NCI-H82 treated with DMSO at 0.1 percent for 48 hours (cell line): ENCODE data around the gene GABARAP.

Experiments used
- DNase-seq: peaks from one replicate; lab custom pipeline; 2025; ENCODE audit not compliant: unreplicated experiment; lab: John Stamatoyannopoulos, UW

Gene GABARAP

DNA sequence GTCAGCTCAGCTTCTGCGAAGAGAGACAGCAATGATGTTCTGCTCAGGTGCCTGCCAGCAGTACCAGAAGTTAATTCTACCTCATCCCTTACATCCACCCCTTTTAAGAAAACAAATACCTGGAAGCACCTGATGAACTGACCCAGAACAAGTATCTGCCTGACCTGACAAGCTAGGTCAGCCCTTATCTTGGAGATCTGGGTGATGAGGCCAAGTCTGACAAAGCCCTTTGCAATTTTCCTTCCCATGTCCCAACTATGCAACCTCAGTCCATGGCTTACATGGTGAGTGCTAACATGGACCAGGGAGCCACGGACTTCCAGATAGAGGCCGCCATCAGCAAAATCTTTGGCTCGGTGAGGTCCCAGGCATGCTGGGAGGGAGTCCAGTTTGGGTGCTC, 18.9 kb downstream of the GABARAP start:
- DNase-seq: no peak

DNA sequence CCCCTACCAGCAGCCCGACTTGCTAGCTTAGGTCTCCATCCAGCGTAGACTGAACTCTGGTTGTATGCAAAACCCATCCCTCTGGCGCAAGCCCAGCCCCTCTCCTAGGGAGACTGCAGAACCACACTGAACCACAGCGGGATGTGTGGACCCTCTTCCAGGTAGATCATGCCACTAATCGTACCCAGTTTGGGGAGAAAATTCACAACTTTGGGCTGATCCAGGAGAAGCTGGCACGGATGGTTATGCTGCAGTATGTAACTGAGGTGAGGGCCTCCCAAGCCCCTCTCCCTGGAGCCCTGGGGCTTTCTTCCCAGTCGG, 19.3 kb downstream of the GABARAP start:
- DNase-seq: no peak

DNA sequence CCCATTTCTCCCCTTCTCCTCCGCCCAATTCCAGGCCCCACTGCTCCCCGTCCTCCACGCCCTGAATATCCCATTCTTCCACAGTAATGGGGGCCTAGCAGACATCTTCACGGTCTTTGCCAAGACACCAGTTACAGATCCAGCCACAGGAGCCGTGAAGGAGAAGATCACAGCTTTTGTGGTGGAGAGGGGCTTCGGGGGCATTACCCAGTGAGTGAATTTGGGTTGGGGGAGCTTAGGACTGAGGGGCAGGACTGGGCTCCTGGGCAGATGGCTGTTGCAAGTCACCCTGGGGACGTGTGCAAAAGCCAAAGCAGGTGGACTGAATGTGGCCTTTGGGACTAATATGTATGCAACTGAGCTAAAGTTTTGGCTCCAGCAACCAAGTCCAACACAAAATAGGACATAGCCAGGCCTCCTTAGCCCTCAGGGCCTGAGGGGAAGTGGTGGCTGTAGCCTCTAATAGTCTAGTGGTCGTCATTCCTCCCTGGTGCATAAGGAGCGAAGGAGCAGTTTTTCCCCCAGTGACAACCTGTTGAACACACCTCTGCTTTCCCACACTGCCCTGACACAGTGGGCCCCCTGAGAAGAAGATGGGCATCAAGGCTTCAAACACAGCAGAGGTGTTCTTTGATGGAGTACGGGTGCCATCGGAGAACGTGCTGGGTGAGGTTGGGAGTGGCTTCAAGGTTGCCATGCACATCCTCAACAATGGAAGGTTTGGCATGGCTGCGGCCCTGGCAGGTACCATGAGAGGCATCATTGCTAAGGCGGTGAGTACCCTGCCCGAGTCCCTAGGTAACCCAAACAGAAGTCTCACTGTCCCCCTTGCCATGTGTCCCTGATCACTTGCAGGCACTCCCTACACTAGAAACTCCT, 19.9 kb downstream of the GABARAP start:
- DNase-seq: no peak

DNA sequence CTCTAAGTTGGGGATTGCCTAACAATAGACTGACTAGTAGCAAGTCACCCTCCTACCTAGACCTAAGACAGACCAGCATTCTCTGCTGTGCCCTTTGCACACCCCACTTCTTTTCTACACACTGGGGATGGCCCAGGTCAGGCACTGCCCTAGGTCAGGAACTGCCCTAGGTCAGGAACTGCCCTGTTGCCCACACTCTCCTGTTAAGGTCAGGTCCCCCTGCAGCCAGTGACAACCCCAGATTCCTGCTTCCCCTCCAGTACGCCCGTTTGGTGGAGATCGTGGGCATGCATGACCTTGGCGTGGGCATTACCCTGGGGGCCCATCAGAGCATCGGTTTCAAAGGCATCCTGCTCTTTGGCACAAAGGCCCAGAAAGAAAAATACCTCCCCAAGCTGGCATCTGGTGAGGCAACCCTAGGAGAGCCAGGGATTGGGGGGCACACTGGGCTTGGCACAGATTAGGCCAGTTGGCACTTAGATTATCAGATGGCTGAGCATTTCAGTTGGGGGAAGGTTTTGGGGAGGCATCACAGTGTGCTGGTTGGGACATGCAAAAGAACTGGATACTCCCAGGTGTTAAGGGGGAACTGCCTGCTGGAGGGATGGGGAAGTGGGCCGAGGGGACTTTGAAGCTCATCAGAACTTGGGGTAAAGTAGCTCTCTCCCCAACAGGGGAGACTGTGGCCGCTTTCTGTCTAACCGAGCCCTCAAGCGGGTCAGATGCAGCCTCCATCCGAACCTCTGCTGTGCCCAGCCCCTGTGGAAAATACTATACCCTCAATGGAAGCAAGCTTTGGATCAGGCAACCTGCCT, 20.8 kb downstream of the GABARAP start:
- no peak for DNase-seq

DNA sequence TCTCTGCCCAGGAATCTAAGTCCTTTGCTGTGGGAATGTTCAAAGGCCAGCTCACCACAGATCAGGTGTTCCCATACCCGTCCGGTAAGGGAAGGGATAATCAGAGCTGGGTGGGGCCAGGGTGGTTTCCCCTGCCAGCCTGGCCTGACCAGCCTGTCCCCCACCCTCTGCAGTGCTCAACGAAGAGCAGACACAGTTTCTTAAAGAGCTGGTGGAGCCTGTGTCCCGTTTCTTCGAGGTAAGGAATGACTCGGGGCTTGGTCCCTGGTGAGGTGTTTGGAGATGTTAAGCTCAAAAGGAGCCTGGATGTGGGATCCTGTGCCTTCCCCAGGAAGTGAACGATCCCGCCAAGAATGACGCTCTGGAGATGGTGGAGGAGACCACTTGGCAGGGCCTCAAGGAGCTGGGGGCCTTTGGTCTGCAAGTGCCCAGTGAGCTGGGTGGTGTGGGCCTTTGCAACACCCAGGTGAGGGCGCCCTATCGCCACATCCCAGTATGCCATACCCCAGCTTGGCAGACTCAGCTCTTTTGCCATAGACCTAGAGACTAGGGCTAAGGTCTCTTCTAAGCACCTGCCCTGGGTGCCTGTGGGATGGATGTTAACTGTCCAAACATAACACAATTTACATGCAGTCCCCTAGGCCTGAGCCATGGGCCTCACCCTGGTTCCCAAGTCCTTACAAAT, 21.5 kb downstream of the GABARAP start:
- DNase-seq: no peak

DNA sequence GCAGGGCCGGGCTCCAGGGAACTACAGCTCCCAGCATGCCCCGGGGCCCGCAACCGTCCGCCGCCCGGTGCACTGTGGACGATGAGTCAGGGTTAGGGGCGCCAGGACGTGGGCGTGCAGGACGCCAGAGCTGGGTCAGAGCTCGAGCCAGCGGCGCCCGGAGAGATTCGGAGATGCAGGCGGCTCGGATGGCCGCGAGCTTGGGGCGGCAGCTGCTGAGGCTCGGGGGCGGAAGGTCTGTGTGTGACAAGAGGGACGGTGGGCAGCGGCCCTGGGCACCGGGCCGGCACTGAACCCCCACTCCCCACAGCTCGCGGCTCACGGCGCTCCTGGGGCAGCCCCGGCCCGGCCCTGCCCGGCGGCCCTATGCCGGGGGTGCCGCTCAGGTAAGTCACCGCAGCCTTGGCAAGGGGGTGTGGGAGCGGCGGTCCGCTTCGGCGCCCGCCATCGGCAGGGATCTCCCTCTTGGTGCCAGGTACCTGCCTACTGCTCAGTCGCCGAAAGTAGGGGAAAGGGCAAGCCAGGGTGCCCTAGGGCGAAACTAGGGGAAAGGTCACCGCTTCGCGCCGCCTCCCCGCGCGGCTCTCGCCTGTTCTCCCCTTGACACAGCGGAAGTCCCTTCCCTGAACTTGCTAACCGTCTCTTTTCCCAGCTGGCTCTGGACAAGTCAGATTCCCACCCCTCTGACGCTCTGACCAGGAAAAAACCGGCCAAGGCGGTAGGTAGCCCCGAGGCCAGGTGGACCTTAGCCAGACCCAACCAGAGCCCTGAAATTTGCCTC, 22.2 kb downstream of the GABARAP start, which contains the start of the genes ACADVL and DLG4:
Gene ACADVL, plus strand, starts transcription at position 127 of the 781 bp plus-strand sequence. Its CDS starts 47 bp downstream, at position 174.
Gene DLG4, minus strand, starts transcription at position 25 of the 781 bp plus-strand sequence.
- DNase-seq: peak; percentile 60

DNA sequence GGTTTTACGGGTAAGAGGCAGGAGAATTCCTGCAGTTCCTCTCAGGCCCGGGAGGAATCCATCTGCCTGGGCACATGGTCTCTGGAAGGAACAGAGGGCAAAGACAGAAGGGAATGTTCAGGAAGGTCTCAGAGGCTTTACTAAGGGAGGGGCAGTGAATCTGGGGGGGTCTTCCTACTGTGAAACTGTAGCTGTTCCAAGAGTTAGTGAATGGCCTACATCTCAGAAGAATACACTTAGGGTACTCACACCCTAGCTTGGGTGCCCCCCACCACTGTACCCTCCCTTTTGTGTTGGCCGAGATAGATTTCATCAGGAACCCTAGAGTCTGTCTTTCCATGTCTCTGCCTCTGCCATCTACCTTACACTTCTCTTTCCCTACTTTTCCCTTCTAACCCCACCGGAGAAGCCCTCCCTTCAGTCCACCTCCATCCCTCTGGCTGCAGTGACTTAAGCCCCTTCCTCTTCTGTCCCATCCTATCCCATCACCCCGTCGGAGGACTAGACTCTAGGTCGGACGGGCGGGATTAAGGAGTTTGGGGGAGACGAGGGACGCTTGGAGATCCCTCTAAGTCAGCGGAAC, 22.9 kb downstream of the GABARAP start:
- no peak for DNase-seq

DNA sequence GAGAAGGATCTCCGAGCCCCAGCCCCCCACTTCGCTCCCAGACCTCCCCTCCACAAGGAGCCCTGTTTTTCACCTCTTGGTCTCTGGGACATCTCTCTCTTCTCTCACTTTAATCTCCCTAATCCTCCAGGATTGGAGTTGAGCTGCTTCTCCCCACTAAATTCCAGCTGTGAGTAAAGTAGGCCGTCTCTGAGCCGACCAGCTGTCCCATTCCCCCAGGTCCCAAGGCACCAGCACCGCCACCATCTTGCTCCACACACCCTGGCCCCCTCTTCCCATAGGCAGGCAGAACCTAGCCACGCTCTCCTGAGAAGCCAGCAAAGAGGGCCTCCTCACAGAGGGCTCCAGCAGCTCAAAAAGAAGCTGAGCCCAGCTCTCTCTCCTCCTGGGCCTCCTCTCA, 23.5 kb downstream of the GABARAP start:
- DNase-seq: peak; percentile 90

DNA sequence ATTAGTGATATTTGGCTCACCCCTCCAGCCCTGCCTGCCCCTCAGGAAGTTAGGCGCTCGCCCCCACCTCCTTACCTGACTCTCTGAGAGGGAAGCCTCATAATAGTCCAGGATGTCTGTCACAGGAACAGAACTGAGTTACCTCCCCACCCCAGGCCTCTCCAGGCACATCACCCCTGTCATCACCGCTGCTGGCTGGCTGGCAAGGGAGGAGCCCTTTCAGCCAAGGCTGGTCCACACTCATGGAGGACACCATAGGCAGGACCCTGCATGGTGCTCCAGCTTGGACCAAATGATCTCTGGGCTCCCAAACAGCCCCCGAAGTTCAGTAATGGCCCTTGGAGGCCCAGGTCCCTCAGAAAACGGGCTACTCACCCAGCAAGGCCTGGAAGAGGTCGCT, 24.1 kb downstream of the GABARAP start:
- no peak for DNase-seq

DNA sequence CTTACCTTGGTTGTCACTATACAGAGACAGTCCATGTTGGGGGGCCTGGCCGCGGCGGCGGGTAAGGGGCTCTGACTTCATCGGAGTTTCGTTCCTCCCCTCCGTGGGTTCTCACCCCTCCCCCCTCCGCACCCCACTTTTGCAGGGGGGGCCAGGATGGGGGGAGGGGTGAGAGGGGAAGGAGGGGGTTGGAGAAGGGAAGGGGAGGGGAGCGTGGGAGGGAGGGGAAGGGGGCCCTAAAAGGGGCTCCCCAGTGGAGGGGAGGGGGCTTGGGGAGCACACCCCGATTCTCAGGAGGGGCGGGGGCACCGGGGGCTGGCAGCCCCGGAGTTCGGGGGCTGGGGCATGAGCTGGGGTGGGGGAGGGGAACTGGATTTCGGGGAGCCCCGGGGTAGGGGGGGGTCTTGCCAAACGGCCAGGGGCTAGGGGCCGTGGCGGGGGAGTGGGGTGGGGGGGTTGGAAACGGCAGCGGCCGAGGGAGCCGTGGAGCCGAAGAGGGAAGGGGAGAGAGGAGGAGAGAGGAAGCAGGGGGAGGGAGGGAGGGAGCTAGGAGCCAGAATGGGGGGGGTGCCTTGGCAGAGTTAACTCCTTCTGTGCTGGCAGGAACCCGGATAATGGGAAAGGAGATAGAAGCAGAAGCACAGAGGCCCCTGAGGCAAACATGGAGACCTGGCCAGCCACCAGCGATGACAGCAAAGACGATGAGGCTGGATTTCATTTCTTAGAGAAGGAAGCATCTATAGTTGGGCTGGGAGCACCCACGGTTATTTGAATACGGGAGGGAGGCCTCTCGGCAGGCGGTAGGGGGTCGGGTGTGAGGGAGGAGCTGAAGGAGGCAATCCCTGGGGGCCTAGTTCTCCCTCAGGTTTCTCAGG, 24.9 kb downstream of the GABARAP start:
- peak; percentile 51 for DNase-seq

DNA sequence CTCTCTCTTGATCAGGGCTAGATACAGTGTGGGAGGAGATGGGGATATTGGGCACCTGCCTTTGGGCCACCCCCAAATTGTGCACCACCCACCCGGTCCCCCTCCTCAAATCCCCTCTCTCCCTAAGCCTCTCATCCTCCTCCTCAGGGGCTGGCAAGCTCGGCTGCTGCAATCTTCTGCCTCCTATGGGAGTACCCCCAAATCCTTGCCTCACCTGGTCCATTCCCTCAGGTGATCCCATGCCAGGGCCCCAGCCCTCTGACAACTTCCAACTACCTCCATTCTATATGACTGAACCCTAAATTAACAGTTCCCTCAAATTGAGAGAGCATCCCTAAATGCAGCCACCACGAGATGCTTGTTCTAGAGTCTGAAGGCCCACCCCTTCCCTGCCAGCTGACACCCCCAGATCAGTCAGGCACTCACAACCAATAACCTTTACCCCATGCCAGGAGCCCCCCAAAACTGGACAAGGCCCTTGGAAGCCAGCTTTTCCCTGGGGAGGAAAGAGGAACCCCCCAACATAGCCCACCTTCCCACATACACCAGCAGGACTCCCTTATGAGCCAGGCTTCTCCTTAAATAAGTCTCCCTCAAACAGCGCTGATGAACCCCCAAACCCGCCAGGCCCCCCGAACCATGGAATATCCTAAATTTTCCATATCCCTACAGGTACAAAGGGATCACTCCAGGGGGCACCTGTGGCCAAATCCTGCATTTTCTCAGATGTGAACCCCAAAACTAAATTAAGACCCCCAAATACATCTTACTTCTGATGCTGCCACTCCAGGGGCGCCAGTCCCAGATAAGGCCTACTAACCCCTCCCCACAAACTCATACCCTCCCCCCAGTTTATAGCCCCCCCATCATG, 25.8 kb downstream of the GABARAP start:
- DNase-seq: no peak

DNA sequence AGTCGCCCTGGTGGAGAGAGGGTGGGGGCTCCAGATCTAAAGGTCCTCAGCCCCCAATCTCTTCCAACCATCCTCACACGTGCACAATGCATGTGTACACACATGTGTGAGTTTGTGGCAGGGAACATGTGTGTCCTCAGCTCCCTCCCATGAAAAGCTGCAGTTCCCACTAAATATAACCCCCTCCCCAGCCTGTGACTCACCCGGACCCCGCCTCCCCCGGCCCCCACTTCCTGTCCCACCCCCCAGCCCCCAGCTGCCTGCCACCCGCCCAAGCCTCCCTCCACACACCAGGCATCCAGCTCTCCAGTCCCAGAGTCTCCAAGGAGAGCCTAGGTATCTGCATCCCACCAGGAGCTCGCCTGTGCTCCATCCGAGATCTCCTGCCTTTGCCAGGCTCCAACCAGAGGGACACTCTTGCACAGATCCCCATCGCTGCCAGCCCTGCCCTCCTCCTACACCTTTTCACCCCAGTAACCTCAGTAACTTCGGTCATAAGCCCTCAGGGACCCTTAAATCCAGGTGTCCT, 26.5 kb downstream of the GABARAP start:
- peak; percentile 40 for DNase-seq

DNA sequence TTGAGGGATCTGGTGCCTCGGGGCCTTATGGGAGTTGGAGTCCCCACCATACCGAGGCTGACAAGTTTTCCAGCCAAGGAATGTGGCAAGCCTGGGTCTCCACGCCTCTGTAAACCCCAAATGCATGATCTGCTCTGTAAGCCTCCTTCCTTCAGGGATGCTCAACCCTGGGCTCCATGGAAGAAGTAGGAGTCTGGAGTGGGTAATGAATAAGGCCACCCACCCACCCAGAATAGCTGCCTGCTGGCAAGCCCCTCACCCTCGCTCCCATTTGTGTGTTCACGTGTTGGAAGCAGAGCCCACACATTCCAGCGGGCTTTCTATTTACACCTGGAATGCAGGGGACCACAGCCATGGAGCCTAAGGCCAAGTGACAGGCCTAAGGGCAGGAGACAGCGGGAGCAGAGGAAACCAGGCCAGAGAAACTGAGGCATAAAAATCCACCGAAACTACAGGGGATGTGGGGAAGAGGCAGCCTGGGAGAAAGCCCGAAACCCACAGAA, 27.1 kb downstream of the GABARAP start:
- DNase-seq: no peak

DNA sequence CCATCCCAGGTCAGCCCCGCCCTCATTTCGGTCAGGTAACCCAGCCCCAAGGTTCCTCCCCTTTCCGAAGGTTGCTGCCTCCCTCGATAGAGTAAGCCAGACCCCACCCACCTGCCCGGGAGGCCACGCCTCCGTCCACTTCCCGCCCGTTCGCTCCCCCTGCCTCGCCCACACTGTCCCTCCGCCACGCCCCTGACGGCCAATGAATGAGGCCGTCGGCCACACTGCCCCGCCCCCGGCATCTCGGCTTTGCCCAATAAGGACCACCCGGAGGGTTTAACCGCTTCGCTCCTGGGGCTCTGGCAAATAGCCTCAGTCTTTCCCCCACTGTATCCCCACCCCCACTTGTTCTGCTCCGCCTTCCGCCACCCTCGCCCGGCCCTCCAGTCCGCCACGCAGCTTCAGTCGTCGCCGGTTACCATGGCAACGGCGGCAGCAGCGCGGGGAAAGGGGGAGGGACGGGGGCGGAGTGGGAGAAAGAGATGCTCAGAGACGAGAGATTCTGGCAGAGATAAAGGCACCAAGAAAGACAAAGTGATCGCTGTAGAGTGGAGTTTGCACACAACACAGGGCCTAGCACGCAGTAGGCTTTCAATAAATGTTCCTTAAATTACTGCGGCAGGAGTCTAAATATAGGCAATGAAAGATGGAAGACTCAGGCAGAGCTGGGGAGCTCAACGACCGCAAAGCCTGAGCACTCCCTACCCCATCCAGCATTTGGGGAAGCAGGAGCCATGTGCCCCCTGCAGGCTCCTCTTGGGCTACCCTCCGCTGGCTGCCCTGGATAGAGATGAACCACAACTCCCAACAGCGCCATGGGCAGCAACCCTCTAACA, 27.7 kb downstream of the GABARAP start:
- peak; percentile 98 for DNase-seq

DNA sequence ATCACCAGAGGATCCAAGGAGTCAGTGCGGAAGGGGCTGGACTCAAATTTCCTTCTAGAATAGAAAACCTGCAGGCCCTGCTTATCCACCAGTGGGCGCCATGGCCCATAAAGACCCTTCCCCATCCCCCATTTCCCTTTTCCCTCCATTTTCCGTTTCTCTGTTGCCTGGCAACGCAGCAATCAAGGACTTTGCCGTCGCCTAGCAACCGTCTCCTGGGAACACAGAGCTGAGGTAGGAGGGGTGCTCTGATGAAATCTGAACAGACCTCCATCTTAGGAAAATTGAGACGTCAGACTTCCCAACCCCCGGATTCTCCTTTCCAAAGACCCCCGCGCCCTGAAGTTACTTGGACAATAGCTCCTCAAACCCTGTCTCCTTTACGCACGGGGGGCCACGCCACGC, 28.4 kb downstream of the GABARAP start:
- peak; percentile 93 for DNase-seq

DNA sequence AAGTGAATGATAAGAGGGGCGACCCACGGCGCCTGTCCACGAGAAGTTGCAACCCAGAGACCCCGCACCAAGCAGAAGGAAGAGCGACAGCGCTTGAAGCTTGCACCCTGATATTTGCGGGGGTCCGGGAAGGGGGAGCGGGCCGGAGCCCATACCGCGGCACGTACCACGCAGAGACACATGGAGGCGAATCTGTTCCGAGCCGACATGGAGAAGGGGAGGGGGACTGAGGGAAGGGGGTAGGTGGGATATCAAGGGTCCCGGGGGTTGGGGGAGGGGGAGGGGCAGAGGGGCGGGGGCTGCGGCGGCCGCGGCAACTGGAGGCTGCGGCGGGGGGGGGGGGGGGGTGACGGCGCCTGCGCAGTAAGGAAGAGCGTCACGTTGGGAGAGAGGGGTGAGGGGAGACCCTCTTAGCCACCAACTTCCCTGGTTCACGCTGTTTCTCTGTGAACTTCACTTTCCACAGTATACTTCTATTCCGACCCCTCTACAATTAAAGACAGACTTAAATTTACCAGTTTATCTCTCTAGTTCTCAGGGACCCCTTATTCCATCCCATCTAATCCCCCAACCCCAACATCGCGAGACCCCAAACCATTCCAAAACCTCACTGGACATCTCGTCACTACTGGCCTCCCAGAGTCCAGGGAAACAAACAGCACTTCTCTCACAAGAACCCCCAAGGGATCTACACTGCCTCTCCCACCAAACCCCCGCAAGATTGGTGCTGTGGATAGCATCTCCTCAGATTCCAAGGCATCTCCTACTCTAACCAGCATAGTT, 30.6 kb downstream of the GABARAP start:
- DNase-seq: peak; percentile 36
